ENCODE data around the gene HAPLN2. TPM values are rescaled to one million over a fixed set of nuclear protein-coding genes. Genes with fewer than 3 reads are reported as not detected.
"Not testable (repeated sequence)": the region's sequence is repeated elsewhere in the genome, so short reads cannot be mapped to it uniquely, and the experiment has no call there.

HAPLN2 gene
- not detected for polyA plus RNA-seq (2012; ENCODE audit: insufficient read depth, insufficient read length)

- DNase-seq (ENCODE audit: low read depth, low spot score) = no peak
- H3K4me3 ChIP-seq (ENCODE audit: low read length) = no peak within 1 kb of the TSS
These were observed at the start of gene HAPLN2 for GRCh38 chr1:156618853-156619581. TSS of gene HAPLN2 (plus strand) at chr1:156619415. CDS start at chr1:156623491, 4,076 bp downstream.

DNA sequence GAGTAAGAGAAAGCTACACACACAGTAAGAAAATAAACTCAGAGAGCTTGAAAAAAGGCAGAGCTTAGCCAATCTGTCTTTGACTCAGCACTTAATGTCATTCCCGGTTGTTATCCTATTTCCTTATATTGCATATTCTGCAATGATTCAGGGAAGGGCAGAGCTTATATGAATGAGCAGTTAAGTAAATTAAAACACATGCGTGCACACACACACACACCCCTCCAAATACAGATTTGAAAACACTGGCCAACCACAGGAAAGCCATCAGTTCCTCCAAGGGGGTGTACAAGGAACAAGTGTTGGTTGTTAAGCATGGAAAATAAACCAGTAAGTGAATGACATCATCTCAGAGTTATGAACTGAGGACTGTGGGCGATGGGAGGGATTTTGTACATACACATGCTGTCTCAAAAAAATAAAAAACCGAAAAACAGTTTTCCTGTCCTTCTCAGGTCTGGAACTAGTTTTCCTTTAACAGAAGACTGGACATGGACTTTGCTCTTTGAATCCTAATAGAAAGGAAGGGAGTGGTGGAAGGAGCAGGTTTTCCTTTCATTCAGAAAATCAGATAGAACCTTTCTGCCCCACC, 47.9 kb upstream of the HAPLN2 start:
- H3K4me3 ChIP-seq (ENCODE audit: low read length) = no peak overlapping the region
- no peak for DNase-seq (ENCODE audit: low read depth, low spot score)

GRCh38 chr1:156571919-156572662, 47.1 kb upstream of the HAPLN2 start, which contains the start of gene IQGAP3:
TSS of gene IQGAP3 (minus strand) at chr1:156572565. CDS start at chr1:156572529, 36 bp downstream.
- DNase-seq (ENCODE audit: low read depth, low spot score) = no peak
- H3K4me3 ChIP-seq (ENCODE audit: low read length) = peak within 1 kb of the TSS; percentile 63

GRCh38 chr1:156572663-156573018, 46.6 kb upstream of the HAPLN2 start:
- H3K4me3 ChIP-seq (ENCODE audit: low read length) = peak overlapping the region; percentile 63
- DNase-seq (ENCODE audit: low read depth, low spot score) = no peak

DNA sequence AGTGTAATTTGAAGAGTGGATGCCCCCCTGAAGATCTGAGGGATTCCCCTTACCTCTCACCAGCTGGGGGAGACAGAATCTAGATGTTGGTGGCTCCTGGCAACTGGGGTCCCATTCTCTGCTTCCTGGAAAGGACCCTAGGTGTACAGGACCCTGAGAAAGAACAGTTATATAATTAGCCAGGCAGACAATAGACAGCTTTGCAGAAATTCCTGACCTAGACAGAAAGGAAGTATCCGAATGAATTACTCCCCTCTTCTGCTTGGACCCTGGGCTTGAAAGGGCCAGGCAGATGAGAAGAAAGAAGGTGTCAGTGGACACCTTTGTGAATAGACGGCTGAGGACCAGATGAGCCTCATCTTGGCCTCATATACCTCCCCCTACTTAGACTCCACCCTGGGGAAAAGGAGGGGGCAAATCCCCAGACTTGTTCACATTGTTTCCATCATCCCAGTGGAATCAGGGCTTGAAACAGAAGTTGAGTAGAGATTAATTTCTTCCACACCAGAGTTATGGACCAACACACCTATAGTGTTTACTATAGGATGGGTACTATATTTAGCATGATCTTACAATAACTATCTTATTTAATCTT, 45.1 kb upstream of the HAPLN2 start:
- no peak overlapping the region for H3K4me3 ChIP-seq (ENCODE audit: low read length)
- DNase-seq (ENCODE audit: low read depth, low spot score) = no peak

- H3K4me3 ChIP-seq (ENCODE audit: low read length) = no peak overlapping the region
- DNase-seq (ENCODE audit: low read depth, low spot score) = no peak
These were observed 41.7 kb upstream of the HAPLN2 start for GRCh38 chr1:156577550-156577949.

DNA sequence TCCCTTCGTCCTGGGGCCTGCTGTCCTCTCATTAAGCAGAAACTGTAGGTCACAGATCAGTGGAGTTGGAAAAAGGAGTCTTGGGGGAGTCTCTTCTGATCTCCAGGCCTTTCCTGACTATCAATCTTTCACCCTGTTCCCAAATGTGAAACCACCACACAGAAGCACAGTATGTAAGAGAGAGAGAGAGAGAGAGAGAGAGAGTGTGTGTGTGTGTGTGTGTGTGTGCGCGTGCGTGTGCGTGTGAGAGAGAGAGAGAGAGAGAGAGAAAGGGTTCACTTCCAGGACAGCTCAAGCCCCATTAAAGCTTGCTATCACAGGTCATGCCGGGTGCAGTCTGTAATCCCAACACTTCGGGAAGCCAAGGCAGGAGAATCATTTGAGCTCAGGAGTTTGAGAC, 41.2 kb upstream of the HAPLN2 start:
- no peak for DNase-seq (ENCODE audit: low read depth, low spot score)
- H3K4me3 ChIP-seq (ENCODE audit: low read length) = no peak overlapping the region

DNA sequence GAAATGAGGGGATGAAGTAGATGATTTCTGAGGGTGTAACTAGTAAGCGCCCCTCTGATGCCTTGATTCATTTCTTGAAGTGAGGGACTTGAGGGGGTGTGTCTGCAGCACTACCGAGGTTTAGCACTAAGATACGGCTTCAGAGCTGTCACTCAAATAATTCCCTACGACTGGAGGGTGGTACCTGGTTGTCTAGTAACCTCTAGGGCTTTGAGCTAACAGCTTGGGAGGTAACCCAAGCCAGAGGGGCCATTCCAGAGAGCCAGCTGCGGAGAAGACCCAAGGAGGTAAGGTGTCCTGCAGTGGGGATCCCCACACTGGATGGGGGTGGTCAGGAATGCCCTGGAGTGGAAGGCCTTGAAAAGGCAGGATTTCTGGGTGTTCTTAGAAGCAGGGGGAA, 39.7 kb upstream of the HAPLN2 start, which contains the start of gene TTC24:
Gene TTC24, plus strand, starts transcription at position 252 of the 400 bp plus-strand sequence. CDS start 1,642 bp downstream, outside the sequence.
- DNase-seq (ENCODE audit: low read depth, low spot score) = no peak
- H3K4me3 ChIP-seq (ENCODE audit: low read length) = no peak within 1 kb of the TSS

GRCh38 chr1:156581661-156582387, 37.4 kb upstream of the HAPLN2 start:
- peak; percentile 89 for DNase-seq (ENCODE audit: low read depth, low spot score)
- peak overlapping the region; percentile 75 for H3K4me3 ChIP-seq (ENCODE audit: low read length)

- DNase-seq (ENCODE audit: low read depth, low spot score) = no peak
- H3K4me3 ChIP-seq (ENCODE audit: low read length) = peak overlapping the region; percentile 75
These were observed 36.7 kb upstream of the HAPLN2 start for GRCh38 chr1:156582388-156583017.

DNA sequence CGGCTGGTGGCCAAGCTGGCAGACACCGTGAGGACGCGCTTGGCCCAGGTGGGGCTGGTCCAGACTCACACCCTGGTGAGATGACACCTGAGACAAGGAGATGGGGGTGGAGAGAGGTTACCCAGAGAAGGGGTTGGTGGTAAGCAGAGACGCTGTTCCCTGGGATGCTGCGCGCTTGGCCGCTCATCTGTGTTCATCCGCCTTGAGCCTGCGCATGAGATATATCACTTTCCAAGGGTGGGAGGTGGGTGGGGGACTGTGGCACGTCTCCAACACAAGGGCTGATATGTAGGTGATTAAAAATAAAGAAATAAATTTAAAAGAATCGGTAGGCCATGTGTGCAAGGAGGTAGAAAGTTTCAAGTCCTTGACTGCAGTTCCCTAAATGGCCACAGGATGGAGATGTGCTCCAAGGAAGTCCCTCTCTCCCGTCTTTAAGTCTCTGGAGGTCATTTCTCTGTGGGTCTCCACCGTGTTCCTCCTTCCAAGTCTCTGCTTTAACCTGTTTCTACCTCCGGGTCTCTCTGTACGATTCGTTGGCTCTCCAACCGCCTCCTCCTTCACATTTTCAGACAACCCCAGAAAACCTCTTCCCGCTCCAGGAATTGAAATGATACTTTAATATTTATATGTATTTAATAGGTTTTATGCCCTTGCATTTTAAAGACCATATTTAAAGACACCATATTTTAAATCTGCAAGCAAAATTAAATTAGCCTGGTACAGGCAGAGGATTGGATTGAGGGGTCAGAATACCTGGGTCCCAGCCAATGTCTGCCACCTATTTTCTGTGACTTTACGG, 35.2 kb upstream of the HAPLN2 start:
- no peak overlapping the region for H3K4me3 ChIP-seq (ENCODE audit: low read length)
- DNase-seq (ENCODE audit: low read depth, low spot score) = peak; percentile 86

DNA sequence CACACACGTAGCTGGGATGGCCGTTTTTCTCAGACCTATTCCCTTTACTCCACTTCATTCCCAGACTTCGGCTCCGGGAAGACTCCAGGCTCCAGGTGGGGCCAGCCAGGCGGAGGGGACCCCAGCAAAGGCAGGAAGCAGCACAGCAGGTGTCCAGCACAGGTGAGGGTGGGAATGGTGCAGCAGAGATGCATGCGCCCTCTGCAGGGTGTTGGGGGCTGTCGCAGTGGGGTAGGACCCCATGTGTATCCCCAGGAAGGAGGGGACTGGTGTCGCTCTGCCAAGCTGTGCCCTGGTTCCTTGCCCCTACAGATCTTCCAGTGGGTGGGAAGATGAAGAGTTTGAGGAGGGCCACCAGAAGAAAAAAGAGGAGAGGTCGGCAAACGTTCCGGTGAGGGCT, 34.4 kb upstream of the HAPLN2 start:
- DNase-seq (ENCODE audit: low read depth, low spot score) = no peak
- H3K4me3 ChIP-seq (ENCODE audit: low read length) = no peak overlapping the region

DNA sequence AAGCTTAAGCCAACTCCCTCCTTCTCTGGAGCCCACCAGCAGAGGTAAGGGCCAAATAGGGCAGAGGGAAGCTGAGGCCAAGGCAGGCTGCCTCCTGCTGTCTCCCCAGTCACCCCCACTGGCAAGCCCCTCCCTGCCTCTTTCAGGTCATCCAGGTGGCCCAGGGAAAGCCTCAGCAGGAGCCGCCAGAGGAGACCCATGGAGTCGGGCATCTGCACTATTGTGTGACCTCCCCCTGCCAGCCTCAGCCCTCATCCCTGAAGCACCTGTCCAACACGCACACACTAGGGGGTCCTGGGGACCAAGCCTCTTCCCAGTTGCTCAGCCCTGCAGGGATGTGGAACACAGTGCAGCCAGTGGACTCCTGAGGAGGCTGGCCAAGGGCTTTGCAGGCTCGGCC, 32.9 kb upstream of the HAPLN2 start:
- no peak overlapping the region for H3K4me3 ChIP-seq (ENCODE audit: low read length)
- DNase-seq (ENCODE audit: low read depth, low spot score) = no peak

GRCh38 chr1:156586892-156587477, 32.2 kb upstream of the HAPLN2 start:
- DNase-seq (ENCODE audit: low read depth, low spot score) = no peak
- H3K4me3 ChIP-seq (ENCODE audit: low read length) = no peak overlapping the region

DNA sequence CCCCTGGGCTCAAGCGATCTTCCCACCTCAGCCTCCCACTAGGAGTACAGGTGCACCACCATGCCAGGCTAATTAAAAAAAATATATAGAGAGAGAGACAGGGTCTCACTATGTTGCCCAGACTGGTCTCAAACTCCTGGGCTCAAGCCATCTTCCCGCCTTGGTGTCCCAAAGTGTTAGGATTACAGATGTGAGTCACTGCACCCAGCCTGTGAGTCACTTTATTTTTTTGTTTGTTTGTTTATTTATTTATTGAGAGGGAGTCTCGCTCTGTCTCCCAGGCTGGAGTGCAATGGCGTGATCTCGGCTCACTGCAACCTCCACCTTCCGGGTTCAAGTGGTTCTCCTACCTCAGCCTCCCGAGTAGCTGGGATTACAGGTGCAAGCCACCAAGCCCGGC, 31.3 kb upstream of the HAPLN2 start:
- DNase-seq (ENCODE audit: low read depth, low spot score); H3K4me3 ChIP-seq (ENCODE audit: low read length): not testable (repeated sequence)

DNA sequence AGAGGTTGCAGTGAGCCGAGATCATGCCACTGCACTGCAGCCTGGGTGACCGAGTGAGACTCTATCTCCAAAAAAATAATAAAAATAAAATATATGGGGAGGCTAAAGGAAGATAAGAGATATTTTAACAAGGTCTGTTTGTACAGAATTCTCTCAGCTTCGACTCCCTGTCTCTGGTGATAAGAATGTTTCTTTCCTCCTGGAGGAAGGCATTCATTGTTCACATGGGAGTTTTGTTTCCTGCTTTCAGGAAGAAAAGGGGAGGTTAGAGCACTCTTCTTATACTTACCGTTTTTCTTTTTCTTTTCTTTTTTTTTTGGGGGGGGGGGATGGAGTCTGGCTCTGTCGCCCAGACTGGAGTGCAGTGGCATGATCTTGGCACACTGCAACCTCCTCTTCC, 29.7 kb upstream of the HAPLN2 start:
- DNase-seq (ENCODE audit: low read depth, low spot score) = no peak
- no peak overlapping the region for H3K4me3 ChIP-seq (ENCODE audit: low read length)

All from Jurkat, Clone E6-1 (cell line).